ENCODE measurements around the gene CLASRP. TPM values are rescaled to one million over a fixed set of nuclear protein-coding genes. Genes with fewer than 3 reads are reported as not detected.

Gene CLASRP
- total and polyA plus RNA-seq, 2 of the 8 experiments (the other 6 are each of a cell fraction or from before 2014, with no cell fraction given), result 22.3 to 71.7 TPM

DNA sequence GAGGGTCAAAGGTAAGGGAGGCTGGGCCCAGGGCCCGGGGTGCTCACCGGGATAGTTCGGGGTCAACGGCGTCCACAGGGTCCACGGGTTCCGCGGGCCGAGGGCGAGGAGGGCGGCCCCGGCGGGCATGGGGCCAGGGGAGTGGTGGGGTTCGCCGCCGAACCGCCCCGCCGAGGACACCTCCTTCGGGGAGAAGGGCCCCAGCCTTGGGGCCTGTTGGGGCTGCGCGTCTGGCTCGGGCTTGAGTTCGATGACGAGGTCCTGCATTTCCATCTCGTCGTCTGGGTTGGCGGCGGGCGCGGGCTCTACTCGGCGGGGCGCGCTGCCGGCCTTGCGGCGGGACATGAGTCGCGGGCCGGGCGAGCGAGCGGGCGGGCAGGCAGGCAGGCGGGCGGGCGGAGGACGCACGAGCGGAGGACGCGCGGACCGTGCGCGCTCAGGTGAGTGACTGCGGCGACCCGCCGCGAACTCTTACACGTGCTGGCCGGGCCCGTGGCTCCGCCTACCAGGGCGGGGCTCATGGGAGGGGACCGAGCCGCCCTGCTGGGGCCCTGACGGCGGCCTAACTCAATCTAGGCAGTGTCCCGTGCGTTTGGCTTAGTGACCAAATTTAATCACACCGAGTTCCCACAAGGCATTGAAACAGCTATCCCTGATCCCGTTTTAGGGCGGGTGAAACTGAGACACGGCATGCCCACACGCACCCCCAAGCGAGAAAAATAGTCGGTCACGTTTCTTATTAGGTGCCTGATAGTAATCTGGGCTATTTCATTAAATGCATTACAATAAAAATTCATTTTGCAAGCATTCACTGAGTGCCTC lies 37.4 kb downstream of the CLASRP start, which contains the start of gene ZNF296:
Gene ZNF296 (minus strand): TSS at position 450 of the 822 bp plus-strand sequence. CDS start 105 bp downstream, at position 345.
- WGBS, 2 experiments (ENCODE audit: extremely low coverage in 1 of 2, insufficient coverage in 1 of 2, insufficient read length in 1 of 2, insufficient replicate concordance in 2 of 2, low coverage in 1 of 2, low lambda C conversion rate in 2 of 2, missing lambda C conversion rate in 1 of 2), result 6% methylated on average over 35 of the region's 81 CpGs; no CpG with 5 or more reads in 1 of the 2 experiments
- no peak within 1 kb of the TSS; the same call in 1 of the 2 replicates for H2BK15ac ChIP-seq (ENCODE audit: low read length)
- H4K5ac ChIP-seq (ENCODE audit: insufficient read length, low read depth, low read length), result peak within 1 kb of the TSS; percentile 52
- peak within 1 kb of the TSS; percentile 73 for H2BK120ac ChIP-seq (replicated peaks; ENCODE audit: low read depth, low read length)
- H3K23ac ChIP-seq (ENCODE audit: insufficient read length), result no peak within 1 kb of the TSS
- H3K56ac ChIP-seq (replicated peaks; ENCODE audit: insufficient read length, low read depth, low read length), result no peak within 1 kb of the TSS
- peaks cover 2% of the 10 kb centered on the region in 2 experiments for H4K20me1 ChIP-seq (replicated peaks in 1 of 2; ENCODE audit: control insufficient read depth in 1 of 2, insufficient read depth in 2 of 2, low read length in 2 of 2)
- peaks cover 0 to 19% (median 8%) of the 10 kb centered on the region in 4 experiments; a peak in 5 of 8 replicates for H3K36me3 ChIP-seq (ENCODE audit: control insufficient read depth in 2 of 4, insufficient read depth in 4 of 4, low read length in 3 of 4)
- ChIA-PET CTCF (ENCODE audit: partially characterized antibody) (interaction anchor here (0.6 to 2.3 kb wide), 5 partner anchors 14 to 55 kb away, joined by 3 to 12 read pairs (median 6); no protein-coding TSS in a partner anchor), POLR2A (ENCODE audit: partially characterized antibody) (interaction anchor here (0.6 to 8.5 kb wide), 16 partner anchors 10 to 184 kb away, joined by 3 to 230 read pairs (median 4); partner anchors contain the start of genes APOE, CLPTM1, PPP1R37 and TOMM40)
- peak within 1 kb of the TSS; percentile 29; the same call in 1 of the 2 replicates for H2BK20ac ChIP-seq (ENCODE audit: low read length)
- peak within 1 kb of the TSS; percentile 66 to 88 (median 71) for H3K4me3 ChIP-seq (ENCODE audit: extremely low read depth in 1 of 4, insufficient read depth in 2 of 4, low read depth in 3 of 4, low read length in 4 of 4)
- no peaks in the 10 kb centered on the region for H3K9me3 ChIP-seq (ENCODE audit: insufficient read depth in 2 of 2, low read depth in 1 of 2, low read length in 1 of 2)
- H3K79me2 ChIP-seq (ENCODE audit: control insufficient read depth in 1 of 2, insufficient read depth in 2 of 2, low read length in 2 of 2), result peaks cover 0 to 20% of the 10 kb centered on the region in 2 experiments; a peak in 2 of 4 replicates
- no peak within 1 kb of the TSS; the same call in 1 of the 2 replicates for H4K8ac ChIP-seq (ENCODE audit: extremely low read depth, insufficient read depth, low read length)
- H3K27me3 ChIP-seq (replicated peaks in 1 of 4; ENCODE audit: control insufficient read depth in 3 of 4, extremely low read depth in 1 of 4, insufficient read depth in 3 of 4, low read length in 3 of 4), result no peaks in the 10 kb centered on the region
- H2AK5ac ChIP-seq (ENCODE audit: low read depth, low read length), result 0 out of 2 replicates have a peak within 1 kb of the TSS, but pooled peaks have one; percentile 77
- H3K4me1 ChIP-seq (replicated peaks in 1 of 4; ENCODE audit: control insufficient read depth in 3 of 4, insufficient read depth in 4 of 4, low read length in 3 of 4), result peaks cover 13 to 34% (median 20%) of the 10 kb centered on the region in 4 experiments
- no peaks in the 10 kb centered on the region for H3K79me1 ChIP-seq (ENCODE audit: low read depth, low read length)
- H3K18ac ChIP-seq (ENCODE audit: extremely low read depth, low read length), result peak within 1 kb of the TSS; percentile 96; the same call in 1 of the 2 replicates
- peak within 1 kb of the TSS; percentile 62 for H4K91ac ChIP-seq (replicated peaks; ENCODE audit: insufficient read length, low read length)
- peak within 1 kb of the TSS; percentile 52 for H2BK12ac ChIP-seq (ENCODE audit: low read depth, low read length)
- H2BK5ac ChIP-seq (ENCODE audit: low read depth, low read length), result peak within 1 kb of the TSS; percentile 80
- DNase-seq (ENCODE audit: low read depth in 1 of 2, low spot score in 2 of 2) (peak in 1 of 2 experiments; percentile 91), FAIRE-seq (no peak)
- H3K14ac ChIP-seq (ENCODE audit: insufficient read length), result no peak within 1 kb of the TSS
- no peak within 1 kb of the TSS for H2AFZ ChIP-seq (ENCODE audit: low read length)
- H3K23me2 ChIP-seq (ENCODE audit: low read depth, low read length), result peaks cover 17% of the 10 kb centered on the region
- no peak within 1 kb of the TSS for H3K4ac ChIP-seq (replicated peaks; ENCODE audit: insufficient read length, low read depth, low read length)
- H3K4me2 ChIP-seq (ENCODE audit: insufficient read depth in 1 of 2, low read depth in 2 of 2, low read length in 2 of 2), result peak within 1 kb of the TSS; percentile 93 to 99
- H3K27ac ChIP-seq (ENCODE audit: low read depth, low read length), result peak within 1 kb of the TSS; percentile 51; the same call in 1 of the 2 replicates
- H3K9ac ChIP-seq (replicated peaks in 1 of 4; ENCODE audit: extremely low read depth in 1 of 4, low read depth in 3 of 4, low read length in 3 of 4), result peak within 1 kb of the TSS in 3 of 4 experiments; percentile 48 to 77 (median 59); a peak in 6 of 7 replicates
- TF ChIP-seq EZH2 (IDR thresholded peaks at IDR 0.05; ENCODE audit: low read depth, low read length, severe bottlenecking), result no peak
- TF ChIP-seq CTBP2 (IDR thresholded peaks at IDR 0.05; ENCODE audit: borderline replicate concordance, insufficient read depth, insufficient read length, low read length), result no peak
- TF ChIP-seq, protein P1, sequence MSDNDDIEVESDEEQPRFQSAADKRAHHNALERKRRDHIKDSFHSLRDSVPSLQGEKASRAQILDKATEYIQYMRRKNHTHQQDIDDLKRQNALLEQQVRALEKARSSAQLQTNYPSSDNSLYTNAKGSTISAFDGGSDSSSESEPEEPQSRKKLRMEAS (IDR thresholded peaks at IDR 0.05), result peak; percentile 94
- TF ChIP-seq ASH2L (IDR thresholded peaks at IDR 0.05; ENCODE audit: low read length), result no peak
- TF ChIP-seq RAD21 (IDR thresholded peaks at IDR 0.05 in 1 of 2, conservative IDR thresholded peaks at IDR 0.05 in 1 of 2; ENCODE audit: low read depth in 2 of 2, low read length in 2 of 2), result no peak
- TF ChIP-seq BRCA1 (IDR thresholded peaks at IDR 0.05; ENCODE audit: low read depth, low read length), result no peak
- peak in 1 of 2 experiments; percentile 70; a peak in 2 of 3 replicates for TF ChIP-seq POLR2A (IDR thresholded peaks at IDR 0.05; ENCODE audit: control extremely low read depth in 1 of 2, low read depth in 2 of 2, low read length in 2 of 2)
- no peak for TF ChIP-seq SP2 (IDR thresholded peaks at IDR 0.05; ENCODE audit: low read length)
- TF ChIP-seq CHD2 (IDR thresholded peaks at IDR 0.05; ENCODE audit: low read length), result no peak
- TF ChIP-seq EP300 (IDR thresholded peaks at IDR 0.05; ENCODE audit: borderline replicate concordance in 1 of 2, low read depth in 2 of 2, low read length in 2 of 2), result no peak

All from H1 (cell line).